Measurements from ENCODE around the gene SORD. TPM values are rescaled to one million over a fixed set of nuclear protein-coding genes. Genes with fewer than 3 reads are reported as not detected.

Gene SORD
- total RNA-seq, 2 experiments from 2014 or later: 7.8 to 10.7 TPM

GRCh38 chr15:45087513-45087912 lies 64.5 kb downstream of the SORD start:
- DNase-seq: no peak
- ATAC-seq: no peak
- H3K4me3 Mint-ChIP-seq: no peak overlapping the region
- H3K27me3 Mint-ChIP-seq: peaks cover 59% of the 10 kb centered on the region
- no peak overlapping the region for H3K27ac Mint-ChIP-seq
- H3K36me3 Mint-ChIP-seq: no peaks in the 10 kb centered on the region
- CTCF ChIA-PET: no interaction called here
- H3K4me1 Mint-ChIP-seq: no peaks in the 10 kb centered on the region
- H3K9me3 Mint-ChIP-seq (ENCODE audit: low read depth): no peaks in the 10 kb centered on the region

GRCh38 chr15:45088801-45089711 lies 66.1 kb downstream of the SORD start:
- H3K4me1 Mint-ChIP-seq: no peaks in the 10 kb centered on the region
- CTCF ChIA-PET: interaction anchor here (1.0 kb wide), 1 partner anchor 29 kb away, joined by 3 read pairs; no protein-coding TSS in a partner anchor
- ATAC-seq (no peak), DNase-seq (no peak)
- no peaks in the 10 kb centered on the region for H3K36me3 Mint-ChIP-seq
- no peak overlapping the region for H3K27ac Mint-ChIP-seq
- H3K9me3 Mint-ChIP-seq (ENCODE audit: low read depth): no peaks in the 10 kb centered on the region
- peaks cover 53% of the 10 kb centered on the region for H3K27me3 Mint-ChIP-seq
- H3K4me3 Mint-ChIP-seq: no peak overlapping the region

- CTCF ChIA-PET: interaction anchor here (1.0 kb wide), 1 partner anchor 28 kb away, joined by 3 read pairs; no protein-coding TSS in a partner anchor
- Mint-ChIP-seq H3K27me3 (peaks cover 46% of the 10 kb centered on the region), H3K27ac (no peak overlapping the region), H3K4me1 (no peaks in the 10 kb centered on the region), H3K9me3 (ENCODE audit: low read depth) (no peaks in the 10 kb centered on the region), H3K4me3 (no peak overlapping the region), H3K36me3 (no peaks in the 10 kb centered on the region)
- no peak for ATAC-seq
- no peak for DNase-seq
Observed at GRCh38 chr15:45089712-45090373, 66.8 kb downstream of the SORD start.

- no peaks in the 10 kb centered on the region for H3K9me3 Mint-ChIP-seq (ENCODE audit: low read depth)
- no peak overlapping the region for H3K27ac Mint-ChIP-seq
- no peaks in the 10 kb centered on the region for H3K36me3 Mint-ChIP-seq
- H3K27me3 Mint-ChIP-seq: peaks cover 41% of the 10 kb centered on the region
- CTCF ChIA-PET: interaction anchor here (1.3 kb wide), 1 partner anchor 27 kb away, joined by 4 read pairs; no protein-coding TSS in a partner anchor
- H3K4me3 Mint-ChIP-seq: no peak overlapping the region
- DNase-seq (no peak), ATAC-seq (no peak)
- no peaks in the 10 kb centered on the region for H3K4me1 Mint-ChIP-seq
Observed at GRCh38 chr15:45091161-45091560, 68.2 kb downstream of the SORD start.

- CTCF ChIA-PET: interaction anchor here (1.3 kb wide), 1 partner anchor 27 kb away, joined by 4 read pairs; no protein-coding TSS in a partner anchor
- H3K4me1 Mint-ChIP-seq: no peaks in the 10 kb centered on the region
Observed at GRCh38 chr15:45091576-45091975, 68.6 kb downstream of the SORD start.

GRCh38 chr15:45093013-45093412 lies 70.0 kb downstream of the SORD start:
- ATAC-seq (no peak), DNase-seq (no peak)
- Mint-ChIP-seq H3K27me3 (peaks cover 28% of the 10 kb centered on the region), H3K4me1 (no peaks in the 10 kb centered on the region), H3K27ac (no peak overlapping the region), H3K9me3 (ENCODE audit: low read depth) (no peaks in the 10 kb centered on the region), H3K4me3 (no peak overlapping the region), H3K36me3 (no peaks in the 10 kb centered on the region)
- CTCF ChIA-PET: interaction anchor here (2.0 kb wide), 1 partner anchor 25 kb away, joined by 8 read pairs; no protein-coding TSS in a partner anchor

More at GRCh38 chr15:45091576-45091975, 68.6 kb downstream of the SORD start:
- DNase-seq (no peak), ATAC-seq (no peak)
- no peak overlapping the region for H3K27ac Mint-ChIP-seq
- H3K27me3 Mint-ChIP-seq: peaks cover 41% of the 10 kb centered on the region
- no peak overlapping the region for H3K4me3 Mint-ChIP-seq
- H3K36me3 Mint-ChIP-seq: no peaks in the 10 kb centered on the region
- H3K9me3 Mint-ChIP-seq (ENCODE audit: low read depth): no peaks in the 10 kb centered on the region

GRCh38 chr15:45093622-45094357 lies 70.8 kb downstream of the SORD start:
- H3K4me1 Mint-ChIP-seq: no peaks in the 10 kb centered on the region
- ATAC-seq (no peak), DNase-seq (no peak)
- H3K27me3 Mint-ChIP-seq: peaks cover 27% of the 10 kb centered on the region
- no peaks in the 10 kb centered on the region for H3K9me3 Mint-ChIP-seq (ENCODE audit: low read depth)
- no peaks in the 10 kb centered on the region for H3K36me3 Mint-ChIP-seq
- no peak overlapping the region for H3K4me3 Mint-ChIP-seq
- H3K27ac Mint-ChIP-seq: no peak overlapping the region
- CTCF ChIA-PET: interaction anchor here (2.0 kb wide), 1 partner anchor 24 kb away, joined by 8 read pairs; no protein-coding TSS in a partner anchor

- DNase-seq: no peak
- Mint-ChIP-seq H3K4me1 (no peaks in the 10 kb centered on the region), H3K27me3 (peaks cover 21% of the 10 kb centered on the region), H3K36me3 (no peaks in the 10 kb centered on the region), H3K27ac (no peak overlapping the region), H3K4me3 (no peak overlapping the region), H3K9me3 (ENCODE audit: low read depth) (no peaks in the 10 kb centered on the region)
- no peak for ATAC-seq
- CTCF ChIA-PET: no interaction called here
Observed at GRCh38 chr15:45094358-45094730, 71.3 kb downstream of the SORD start.

GRCh38 chr15:45095661-45096060 lies 72.7 kb downstream of the SORD start:
- DNase-seq: no peak
- H3K4me1 Mint-ChIP-seq: no peaks in the 10 kb centered on the region
- peaks cover 11% of the 10 kb centered on the region for H3K27me3 Mint-ChIP-seq
- no peak overlapping the region for H3K27ac Mint-ChIP-seq
- H3K36me3 Mint-ChIP-seq: no peaks in the 10 kb centered on the region
- CTCF ChIA-PET: no interaction called here
- H3K9me3 Mint-ChIP-seq (ENCODE audit: low read depth): no peaks in the 10 kb centered on the region
- ATAC-seq: no peak
- no peak overlapping the region for H3K4me3 Mint-ChIP-seq

- DNase-seq (no peak), ATAC-seq (no peak)
- Mint-ChIP-seq H3K9me3 (ENCODE audit: low read depth) (no peaks in the 10 kb centered on the region), H3K27ac (no peak overlapping the region), H3K4me3 (no peak overlapping the region), H3K36me3 (no peaks in the 10 kb centered on the region), H3K27me3 (peaks cover 4% of the 10 kb centered on the region), H3K4me1 (no peaks in the 10 kb centered on the region)
- CTCF ChIA-PET: interaction anchor here (2.3 kb wide), 1 partner anchor 20 kb away, joined by 10 read pairs; no protein-coding TSS in a partner anchor
Observed at GRCh38 chr15:45097466-45097865, 74.5 kb downstream of the SORD start.

GRCh38 chr15:45099549-45100165 lies 76.7 kb downstream of the SORD start:
- ATAC-seq (no peak), DNase-seq (no peak)
- Mint-ChIP-seq H3K27ac (no peak overlapping the region), H3K27me3 (peaks cover 8% of the 10 kb centered on the region), H3K4me3 (no peak overlapping the region), H3K9me3 (ENCODE audit: low read depth) (no peaks in the 10 kb centered on the region), H3K4me1 (no peaks in the 10 kb centered on the region), H3K36me3 (no peaks in the 10 kb centered on the region)
- CTCF ChIA-PET: interaction anchor here (1.4 kb wide), 1 partner anchor 27 kb away, joined by 3 read pairs; no protein-coding TSS in a partner anchor

- no peaks in the 10 kb centered on the region for H3K4me1 Mint-ChIP-seq
- H3K36me3 Mint-ChIP-seq: no peaks in the 10 kb centered on the region
- H3K27ac Mint-ChIP-seq: no peak overlapping the region
- H3K4me3 Mint-ChIP-seq: no peak overlapping the region
- no peaks in the 10 kb centered on the region for H3K9me3 Mint-ChIP-seq (ENCODE audit: low read depth)
- H3K27me3 Mint-ChIP-seq: peaks cover 8% of the 10 kb centered on the region
- CTCF ChIA-PET: no interaction called here
- no peak for ATAC-seq
- DNase-seq: no peak
Observed at GRCh38 chr15:45100884-45101625, 78.1 kb downstream of the SORD start.
